Neutrophil (primary cell): ENCODE results near the gene PROSER3.

Experiments
- H3K27ac ChIP-seq: fragments of 200-600 bp; sonication (generic); 2 replicates; pipeline ENCODE4 v1.5.1; 2016; ENCODE audit warnings: mild to moderate bottlenecking, moderate library complexity
- H3K27me3 ChIP-seq: fragments of 200-600 bp; sonication (generic); 2 replicates; pipeline ENCODE4 v1.6.0; 2016; ENCODE audit warnings: mild to moderate bottlenecking
- H3K36me3 ChIP-seq: fragments of 200-600 bp; sonication (generic); 2 replicates; pipeline ENCODE4 v1.5.1; 2017
- H3K4me1 ChIP-seq, 2 experiments: fragments of 200-600 bp in 1 of 2; sonication (generic) in 1 of 2; 1 replicate in 1 of 2; 2 replicates in 1 of 2; pipeline versions ENCODE4 v1.5.1 to v1.6.1; 2013 to 2016; ENCODE audit warnings: low read depth in 1 of 2, low read length in 1 of 2, mild to moderate bottlenecking in 1 of 2, moderate library complexity in 1 of 2; ENCODE audit not compliant: control insufficient read depth in 1 of 2, insufficient read depth in 1 of 2
- H3K4me3 ChIP-seq, 2 experiments: fragments of 200-600 bp in 1 of 2; sonication (generic) in 1 of 2; 1 replicate in 1 of 2; 2 replicates in 1 of 2; pipeline ENCODE4 v1.5.1; 2013 to 2016; ENCODE audit warnings: low read depth in 1 of 2, low read length in 1 of 2, mild to moderate bottlenecking in 1 of 2, moderate library complexity in 1 of 2
- H3K9me3 ChIP-seq: fragments of 200-600 bp; sonication (generic); 2 replicates; pipeline ENCODE4 v1.5.1; 2016
- CTCF ChIP-seq: fragments of 200-600 bp; sonication (generic); IDR thresholded peaks from 2 replicates; pipeline ENCODE4 v1.5.1; 2016; ENCODE audit warnings: antibody characterized with exemption

Gene PROSER3

GRCh38 chr19:35725216-35725861 is 32.6 kb upstream of the PROSER3 start:
- Histone ChIP-seq H3K4me3 (no peak overlapping the region), H3K4me1 (no peaks in the 10 kb centered on the region), H3K27ac (no peak overlapping the region), H3K36me3 (peaks cover 100% of the 10 kb centered on the region), H3K27me3 (no peaks in the 10 kb centered on the region), H3K9me3 (no peaks in the 10 kb centered on the region)
- TF ChIP-seq CTCF, result no peak

- Histone ChIP-seq H3K9me3 (no peaks in the 10 kb centered on the region), H3K4me1 (no peaks in the 10 kb centered on the region), H3K36me3 (peaks cover 100% of the 10 kb centered on the region), H3K27me3 (no peaks in the 10 kb centered on the region), H3K27ac (no peak overlapping the region), H3K4me3 (no peak overlapping the region)
- TF ChIP-seq CTCF, result no peak
Measured at GRCh38 chr19:35727053-35727955, 30.7 kb upstream of the PROSER3 start.

- no peaks in the 10 kb centered on the region for H3K27me3 ChIP-seq
- H3K36me3 ChIP-seq, result peaks cover 100% of the 10 kb centered on the region
- H3K9me3 ChIP-seq, result no peaks in the 10 kb centered on the region
- H3K4me1 ChIP-seq, result no peaks in the 10 kb centered on the region
- H3K4me3 ChIP-seq, result no peak overlapping the region
- TF ChIP-seq CTCF, result no peak
- H3K27ac ChIP-seq, result no peak overlapping the region
Measured at GRCh38 chr19:35727956-35728706, 29.8 kb upstream of the PROSER3 start.

GRCh38 chr19:35729021-35729420 is 29.0 kb upstream of the PROSER3 start:
- H3K27ac ChIP-seq, result no peak overlapping the region

More at GRCh38 chr19:35729021-35729420, 29.0 kb upstream of the PROSER3 start:
- Histone ChIP-seq H3K4me3 (no peak overlapping the region), H3K27me3 (no peaks in the 10 kb centered on the region), H3K4me1 (no peaks in the 10 kb centered on the region), H3K9me3 (no peaks in the 10 kb centered on the region), H3K36me3 (peaks cover 100% of the 10 kb centered on the region)
- TF ChIP-seq CTCF, result no peak
